ENCODE results near the gene CEACAM1. TPM values are rescaled to one million over a fixed set of nuclear protein-coding genes. Genes with fewer than 3 reads are reported as not detected.

Gene CEACAM1
- total RNA-seq, result 5.7 and 5.8 TPM in 2 replicates

GRCh38 chr19:42528354-42529247, at the start of gene CEACAM1:
Gene CEACAM1 (minus strand): TSS chr19:42528481. CDS start chr19:42528374, 107 bp downstream.

Other genes starting within 250 kb of the CEACAM1 start
- gene PRR19, start 226.3 kb downstream of the CEACAM1 start, total RNA-seq, result 0.33 and 1.3 TPM in 2 replicates
- 98.1 and 101 TPM in 2 replicates for gene PAFAH1B3, start 225.9 kb downstream of the CEACAM1 start, total RNA-seq
- gene TMEM145, start 215.2 kb downstream of the CEACAM1 start, total RNA-seq, result not detected in 2 replicates
- 17.3 and 17.5 TPM in 2 replicates for gene MEGF8, start 202.8 kb downstream of the CEACAM1 start, total RNA-seq
- 2.1 and 5.3 TPM in 2 replicates for gene CNFN, start 138.2 kb downstream of the CEACAM1 start, total RNA-seq
- gene LIPE, start 101.1 kb downstream of the CEACAM1 start, total RNA-seq, result 9.2 and 15.7 TPM in 2 replicates
- 11.6 and 15.7 TPM in 2 replicates for gene CXCL17, start 85.5 kb downstream of the CEACAM1 start, total RNA-seq
- not detected in 2 replicates for gene CEACAM8, start 66.4 kb upstream of the CEACAM1 start, total RNA-seq
- gene PSG3, start 212.0 kb upstream of the CEACAM1 start, total RNA-seq, result not detected in 2 replicates
- not detected in 2 replicates for gene PSG8, start 237.2 kb upstream of the CEACAM1 start, total RNA-seq

Measured in airway epithelial cell (primary cell).